ENCODE results near the gene ERMN.

DNA sequence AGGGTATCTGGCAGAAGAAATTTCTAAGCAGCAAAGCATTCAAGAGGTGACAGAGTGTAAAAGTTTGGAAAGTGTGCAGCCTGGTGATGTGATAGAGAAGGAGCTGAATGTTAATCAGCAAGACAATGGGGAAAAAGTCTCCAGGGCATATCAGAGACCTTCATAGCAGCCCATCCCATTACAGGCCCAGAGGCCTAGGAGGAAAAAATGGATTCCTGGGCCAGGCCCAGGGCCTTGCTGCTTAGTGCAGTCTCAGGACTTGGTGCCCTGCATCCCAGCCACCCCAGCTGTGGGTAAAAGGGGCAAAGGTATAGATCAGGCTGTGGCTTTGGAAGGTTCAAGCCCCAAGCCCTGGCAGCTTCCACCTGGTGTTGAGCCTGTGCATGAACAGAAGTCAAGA lies 35.9 kb upstream of the ERMN start:
- TF ChIP-seq, protein P1, sequence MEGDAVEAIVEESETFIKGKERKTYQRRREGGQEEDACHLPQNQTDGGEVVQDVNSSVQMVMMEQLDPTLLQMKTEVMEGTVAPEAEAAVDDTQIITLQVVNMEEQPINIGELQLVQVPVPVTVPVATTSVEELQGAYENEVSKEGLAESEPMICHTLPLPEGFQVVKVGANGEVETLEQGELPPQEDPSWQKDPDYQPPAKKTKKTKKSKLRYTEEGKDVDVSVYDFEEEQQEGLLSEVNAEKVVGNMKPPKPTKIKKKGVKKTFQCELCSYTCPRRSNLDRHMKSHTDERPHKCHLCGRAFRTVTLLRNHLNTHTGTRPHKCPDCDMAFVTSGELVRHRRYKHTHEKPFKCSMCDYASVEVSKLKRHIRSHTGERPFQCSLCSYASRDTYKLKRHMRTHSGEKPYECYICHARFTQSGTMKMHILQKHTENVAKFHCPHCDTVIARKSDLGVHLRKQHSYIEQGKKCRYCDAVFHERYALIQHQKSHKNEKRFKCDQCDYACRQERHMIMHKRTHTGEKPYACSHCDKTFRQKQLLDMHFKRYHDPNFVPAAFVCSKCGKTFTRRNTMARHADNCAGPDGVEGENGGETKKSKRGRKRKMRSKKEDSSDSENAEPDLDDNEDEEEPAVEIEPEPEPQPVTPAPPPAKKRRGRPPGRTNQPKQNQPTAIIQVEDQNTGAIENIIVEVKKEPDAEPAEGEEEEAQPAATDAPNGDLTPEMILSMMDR (IDR thresholded peaks at IDR 0.05): no peak
- TF ChIP-seq EZH2 (IDR thresholded peaks at IDR 0.05; ENCODE audit: borderline replicate concordance, insufficient read depth, low read depth, low read length, poor library complexity, severe bottlenecking): no peak
